WTC11 (cell line): ENCODE data around the gene SLC25A21.

Experiments used
- CTCF ChIP-seq: fragments of 200-600 bp; IDR thresholded peaks from 2 replicates; pipeline ENCODE4 v1.8.0; 2022; ENCODE audit warnings: antibody characterized with exemption
- EMX1 ChIP-seq: fragments of 250-450 bp; sonication (Bioruptor Pico); IDR thresholded peaks from 2 replicates; pipeline ENCODE4 v1.8.0; 2021; ENCODE audit warnings: mild to moderate bottlenecking
- JUN ChIP-seq: sonication (generic); formaldehyde crosslinking; IDR thresholded peaks from 2 replicates; pipeline ENCODE4 v1.8.0; 2023; ENCODE audit warnings: mild to moderate bottlenecking, missing genetic modification reagents
- MAX ChIP-seq: sonication (generic); formaldehyde crosslinking; IDR thresholded peaks from 2 replicates; pipeline ENCODE4 v1.8.0; 2022; ENCODE audit warnings: mild to moderate bottlenecking, missing genetic modification reagents
- MLX ChIP-seq: sonication (generic); formaldehyde crosslinking; IDR thresholded peaks from 2 replicates; pipeline ENCODE4 v1.8.1; 2023; ENCODE audit warnings: mild to moderate bottlenecking, missing genetic modification reagents, moderate library complexity
- NR3C1 ChIP-seq: sonication (generic); formaldehyde crosslinking; conservative IDR thresholded peaks from 2 replicates; pipeline ENCODE4 v1.8.1; 2023; ENCODE audit warnings: low read depth, mild to moderate bottlenecking, missing genetic modification reagents
- PRDM15 ChIP-seq: sonication (generic); formaldehyde crosslinking; IDR thresholded peaks from 2 replicates; pipeline ENCODE4 v1.8.0; 2022; ENCODE audit warnings: missing genetic modification reagents
- RORB ChIP-seq: fragments of 250-450 bp; sonication (Bioruptor Pico); IDR thresholded peaks from 2 replicates; pipeline ENCODE4 v1.9.0; 2021; ENCODE audit warnings: mild to moderate bottlenecking
- SMAD3 ChIP-seq: sonication (generic); formaldehyde crosslinking; IDR thresholded peaks from 2 replicates; pipeline ENCODE4 v1.8.0; 2022; ENCODE audit warnings: missing genetic modification reagents, mild to moderate bottlenecking, borderline replicate concordance
- SP1 ChIP-seq: sonication (generic); formaldehyde crosslinking; conservative IDR thresholded peaks from 2 replicates; pipeline ENCODE4 v1.8.1; 2022; ENCODE audit warnings: missing genetic modification reagents
- STAT6 ChIP-seq: sonication (generic); formaldehyde crosslinking; conservative IDR thresholded peaks from 2 replicates; pipeline ENCODE4 v1.8.1; 2023; ENCODE audit warnings: mild to moderate bottlenecking, low read depth, missing genetic modification reagents, moderate library complexity
- TCF7 ChIP-seq: sonication (generic); formaldehyde crosslinking; IDR thresholded peaks from 2 replicates; pipeline ENCODE4 v1.8.0; 2022; ENCODE audit warnings: mild to moderate bottlenecking, low read depth, missing genetic modification reagents, moderate library complexity
- TEAD4 ChIP-seq: sonication (generic); formaldehyde crosslinking; IDR thresholded peaks from 2 replicates; pipeline ENCODE4 v1.8.0; 2022; ENCODE audit warnings: mild to moderate bottlenecking, missing genetic modification reagents

- TF ChIP-seq CTCF = no peak
- no peak for TF ChIP-seq TCF7 (CRISPR knock-in tag)
- no peak for TF ChIP-seq STAT6 (CRISPR knock-in tag)
- TF ChIP-seq MLX (CRISPR knock-in tag) = no peak
- TF ChIP-seq SMAD3 (CRISPR knock-in tag) = no peak
- TF ChIP-seq EMX1 = no peak
- no peak for TF ChIP-seq RORB (CRISPR knock-in tag)
- no peak for TF ChIP-seq JUN (CRISPR knock-in tag)
- no peak for TF ChIP-seq SP1
- TF ChIP-seq TEAD4 (CRISPR knock-in tag) = no peak
- no peak for TF ChIP-seq PRDM15 (CRISPR knock-in tag)
- TF ChIP-seq MAX (CRISPR knock-in tag) = no peak
- no peak for TF ChIP-seq NR3C1 (CRISPR knock-in tag)
Observed at GRCh38 chr14:36726128-36726527, 446.3 kb downstream of the SLC25A21 start.
